Measurements from ENCODE around the gene HOXB1. TPM values are rescaled to one million over a fixed set of nuclear protein-coding genes. Genes with fewer than 3 reads are reported as not detected.

Gene HOXB1
- not detected for total RNA-seq
- long read RNA-seq: 0 reads

DNA sequence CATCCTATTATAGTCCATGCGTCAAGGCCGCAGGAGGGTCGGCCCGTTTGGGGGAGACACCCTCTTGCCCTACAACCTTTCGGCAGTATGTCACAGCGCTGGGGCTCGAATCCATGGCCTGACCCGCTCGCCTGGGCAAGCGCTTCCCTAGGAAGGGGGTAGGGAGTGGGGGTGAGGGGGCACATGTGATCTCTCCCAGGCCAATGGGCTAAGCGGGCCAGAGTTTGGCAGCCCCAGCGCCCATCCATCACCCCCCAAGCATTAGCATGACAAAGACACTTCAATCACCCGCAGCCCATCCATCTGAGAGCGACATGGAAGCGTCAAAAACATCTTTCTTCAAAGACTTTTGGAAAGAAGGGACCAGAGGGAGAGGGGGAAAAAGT, at the start of gene HOXB1:
Gene HOXB1 (minus strand): TSS at position 125 of the 386 bp plus-strand sequence. CDS start 107 bp downstream, at position 18.
- no peak for DNase-seq (ENCODE audit: low spot score)

DNA sequence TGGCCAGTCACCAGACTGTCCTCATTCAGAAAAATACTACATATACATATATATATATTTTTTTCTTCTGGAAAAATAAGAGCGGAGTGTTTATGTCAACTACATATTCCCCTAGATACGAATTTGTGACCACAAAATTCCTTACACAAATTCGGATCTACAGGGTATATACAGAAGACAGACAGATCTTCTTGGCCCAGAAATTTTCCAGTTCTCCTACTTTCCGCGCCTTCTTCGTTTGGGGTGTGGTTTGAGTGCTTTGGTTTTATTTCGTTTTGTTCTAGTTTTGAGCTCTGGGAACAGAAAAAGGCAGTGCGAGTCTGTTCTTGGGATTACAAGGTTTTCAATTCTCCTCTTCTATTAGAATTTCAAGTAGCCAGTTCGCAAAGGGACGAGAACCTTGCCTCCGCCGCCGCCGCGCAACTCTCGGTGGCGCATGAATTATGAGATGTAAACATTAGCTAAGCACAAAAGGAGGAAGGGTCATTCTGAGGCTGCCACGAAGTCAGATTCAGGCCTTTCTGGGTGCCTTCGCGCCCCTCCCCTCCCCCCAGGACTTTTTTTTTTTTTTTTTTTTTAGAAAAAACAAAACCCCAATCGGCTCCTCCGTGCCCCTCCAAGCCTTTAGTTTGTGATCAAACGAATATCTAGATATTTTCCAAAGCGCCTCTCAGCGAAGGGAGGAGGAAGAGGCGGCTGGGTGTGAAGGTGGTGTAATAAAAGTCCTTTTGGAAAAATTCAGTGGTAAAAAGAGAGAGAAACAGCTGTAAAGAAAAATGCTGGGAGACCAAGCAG, 49.1 kb upstream of the HOXB1 start:
- DNase-seq (ENCODE audit: low spot score): no peak

DNA sequence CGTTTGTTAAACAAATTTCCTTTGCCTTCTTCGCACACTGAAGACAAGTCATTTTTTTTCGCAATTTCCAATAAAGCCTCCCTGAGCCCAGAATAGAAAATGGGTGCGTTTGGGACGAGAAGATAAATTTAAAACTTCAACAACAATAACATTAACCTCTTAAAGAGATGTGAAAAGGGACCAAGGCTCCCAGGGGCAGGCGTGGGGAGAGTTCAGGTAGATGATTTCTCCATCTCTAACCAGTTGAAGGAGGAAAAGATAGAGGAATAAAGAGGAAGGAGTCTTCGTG, 48.6 kb upstream of the HOXB1 start:
- no peak for DNase-seq (ENCODE audit: low spot score)

DNA sequence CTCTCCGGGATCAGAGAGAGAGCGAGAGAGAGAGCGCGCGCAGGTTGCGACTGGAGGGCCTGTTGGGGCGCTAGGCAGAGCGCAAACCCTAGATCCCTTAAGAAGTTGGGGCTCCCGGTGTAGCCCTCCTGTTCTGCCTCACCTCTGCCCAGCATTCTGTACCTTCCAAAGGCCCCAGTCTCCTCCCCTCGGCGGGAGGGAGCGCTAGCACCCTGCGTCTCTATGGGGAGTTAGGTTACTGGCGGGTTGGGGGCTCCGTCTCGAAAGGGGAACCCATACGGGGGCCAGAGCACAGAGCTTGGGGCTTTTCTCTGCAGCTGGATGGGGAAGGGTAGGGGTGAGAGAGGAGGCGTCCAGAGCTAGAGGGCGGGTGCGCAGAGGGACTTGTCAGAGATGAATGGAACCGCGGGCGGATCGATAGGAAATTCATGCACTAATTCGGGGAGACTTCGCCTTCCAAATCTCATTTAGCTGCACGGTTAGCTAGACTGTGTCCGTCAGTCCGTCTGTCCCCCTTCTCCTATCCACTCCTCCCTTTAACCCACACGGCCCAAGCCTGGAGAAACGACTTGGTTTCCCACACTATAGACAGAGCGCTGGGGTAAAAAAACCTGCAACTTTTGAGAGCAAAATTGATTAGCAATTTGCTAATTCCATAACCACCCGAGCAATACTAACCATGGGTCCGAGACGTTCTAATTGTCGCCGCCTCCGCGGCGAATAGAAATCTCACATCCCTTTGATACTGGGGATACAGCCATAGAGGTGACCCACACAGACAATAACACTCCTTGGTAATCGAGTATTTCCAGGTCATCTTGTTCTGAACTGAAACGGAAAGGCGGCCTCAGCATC, 48.0 kb upstream of the HOXB1 start:
- DNase-seq (ENCODE audit: low spot score): no peak

DNA sequence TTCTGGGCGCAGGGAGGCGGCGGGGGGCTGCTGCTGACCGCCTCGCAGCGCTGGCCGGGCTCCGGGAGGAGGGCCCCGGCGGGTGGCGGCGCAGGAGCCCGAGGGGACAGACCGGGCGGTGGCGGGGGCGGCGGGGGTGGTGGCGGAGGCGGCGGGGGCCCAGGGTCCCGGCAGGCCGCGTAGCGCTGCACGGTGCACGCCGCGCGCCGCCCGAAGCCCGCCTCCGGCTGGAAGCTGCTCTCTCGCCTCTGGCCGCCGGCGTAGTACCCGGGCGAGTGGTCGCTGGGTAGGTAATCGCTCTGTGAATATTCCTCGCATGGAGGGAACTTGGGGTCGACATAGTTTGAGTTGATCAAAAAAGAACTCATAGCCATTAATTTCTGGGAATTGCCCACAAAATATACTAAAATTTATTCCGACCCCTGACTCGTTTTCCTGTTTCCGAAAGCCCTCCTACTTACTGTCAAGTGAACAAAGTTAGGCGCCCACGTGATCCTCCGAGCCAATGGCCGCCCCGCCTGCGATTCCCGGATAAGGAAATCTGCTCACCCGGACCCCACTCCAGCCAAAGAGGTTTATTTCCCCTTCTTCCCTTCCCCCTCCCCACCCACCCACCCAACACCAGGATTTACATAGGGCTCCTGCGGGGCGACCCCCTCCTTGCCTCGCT, 47.3 kb upstream of the HOXB1 start, which contains the start of gene HOXB4:
Gene HOXB4 (minus strand): TSS at position 405 of the 670 bp plus-strand sequence. CDS start 31 bp downstream, at position 374.
- DNase-seq (ENCODE audit: low spot score): no peak

DNA sequence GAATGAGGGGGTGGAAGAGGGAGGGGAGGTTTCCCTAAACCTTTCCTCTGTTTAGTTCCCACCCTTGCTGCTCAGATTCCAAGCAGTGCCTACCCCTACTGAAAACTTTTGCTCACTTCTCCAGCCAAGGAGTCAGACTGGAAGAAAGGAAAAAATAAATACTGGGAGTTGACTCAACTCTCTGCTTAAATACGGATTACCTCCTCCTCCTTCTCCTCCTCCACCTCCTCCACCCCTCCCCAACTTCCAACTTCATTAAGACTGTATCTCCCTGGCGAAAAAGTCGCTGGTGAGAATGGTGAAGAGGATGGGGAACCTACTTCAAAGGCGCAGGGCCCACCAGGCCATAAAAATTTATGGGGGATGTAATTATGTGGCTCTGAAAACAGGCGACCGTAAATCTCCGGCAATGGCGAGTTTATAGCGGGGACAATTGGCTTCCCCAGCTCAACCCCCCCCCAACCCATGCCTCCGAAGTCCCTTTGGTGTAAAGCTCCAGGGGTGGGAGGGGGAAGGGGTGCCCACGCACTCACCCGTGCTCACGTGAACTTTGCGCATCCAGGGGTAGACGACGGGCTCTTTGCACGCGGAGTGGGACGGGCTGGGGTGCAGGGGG, 46.6 kb upstream of the HOXB1 start:
- no peak for DNase-seq (ENCODE audit: low spot score)

DNA sequence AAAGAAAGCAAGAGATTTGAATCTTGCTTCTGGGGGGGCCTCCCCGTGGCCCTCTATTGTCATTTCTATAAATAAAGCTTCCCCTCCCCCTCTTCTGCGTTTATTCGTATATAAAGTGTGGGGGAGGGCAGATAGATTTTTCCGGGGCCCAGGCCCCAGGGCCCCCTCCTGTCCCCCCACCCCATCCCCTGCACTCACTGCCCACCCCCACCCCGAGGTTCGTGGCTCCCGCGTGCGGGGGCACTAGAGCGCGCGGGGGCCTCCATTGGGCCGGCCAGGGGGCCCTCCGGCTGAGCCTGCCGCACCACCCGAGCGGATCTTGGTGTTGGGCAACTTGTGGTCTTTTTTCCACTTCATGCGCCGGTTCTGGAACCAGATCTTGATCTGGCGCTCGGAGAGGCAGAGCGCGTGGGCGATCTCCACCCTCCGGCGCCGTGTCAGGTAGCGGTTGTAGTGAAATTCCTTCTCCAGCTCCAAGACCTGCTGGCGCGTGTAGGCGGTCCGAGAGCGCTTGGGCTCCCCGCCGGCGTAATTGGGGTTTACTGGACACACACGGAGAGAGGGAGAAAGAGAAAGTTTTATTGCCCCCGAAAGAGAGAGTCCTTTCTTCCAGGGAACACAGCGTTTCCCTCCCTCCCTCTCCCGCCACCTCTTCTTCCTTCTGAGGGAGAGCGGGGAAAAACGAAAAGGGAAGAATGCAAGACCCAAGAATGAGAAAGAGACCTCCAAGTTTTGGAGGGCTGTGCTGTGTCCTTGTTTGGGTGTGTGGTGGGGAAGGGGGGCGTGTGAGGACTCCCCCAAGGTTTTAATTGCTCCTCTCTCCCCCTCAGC, 45.9 kb upstream of the HOXB1 start:
- no peak for DNase-seq (ENCODE audit: low spot score)

DNA sequence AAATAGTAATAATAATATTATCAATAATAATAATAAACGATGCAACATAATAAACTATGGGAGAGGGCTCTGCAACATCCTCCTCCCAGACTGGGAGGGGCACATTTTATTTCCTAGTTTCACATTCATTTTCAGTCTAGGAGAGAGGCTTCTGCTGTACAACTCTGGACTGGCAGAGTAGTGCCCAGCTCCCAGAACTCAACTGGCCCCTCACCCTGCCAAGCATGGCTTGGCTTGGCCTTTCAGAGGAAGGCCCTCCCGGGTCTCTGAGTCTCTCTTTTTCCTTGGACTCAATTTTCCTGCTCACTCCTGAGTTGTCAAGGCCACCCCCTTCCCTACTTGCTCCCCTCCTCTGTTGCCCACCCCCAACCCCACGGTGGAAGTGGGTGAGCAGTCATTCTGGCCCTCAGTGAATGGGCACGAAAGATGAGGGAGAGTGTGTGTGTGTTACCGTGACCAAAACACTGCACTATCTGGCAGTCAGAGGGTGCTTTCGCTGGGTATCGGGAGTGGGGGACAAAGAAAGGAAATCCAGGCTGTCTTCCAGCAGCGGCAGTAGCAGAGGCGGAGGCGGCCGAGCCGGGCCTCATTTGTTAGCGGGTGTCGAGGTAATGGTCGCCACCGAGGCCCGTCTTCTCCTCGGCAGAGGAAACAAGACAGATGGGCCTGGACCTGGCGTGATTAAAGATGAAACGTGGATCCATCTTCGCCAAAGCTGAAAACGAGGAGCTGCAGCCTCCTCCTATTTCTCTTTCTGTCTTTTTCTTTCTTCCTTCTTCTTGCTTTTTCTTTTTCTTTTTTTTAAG, 45.1 kb upstream of the HOXB1 start:
- DNase-seq (ENCODE audit: low spot score): no peak

DNA sequence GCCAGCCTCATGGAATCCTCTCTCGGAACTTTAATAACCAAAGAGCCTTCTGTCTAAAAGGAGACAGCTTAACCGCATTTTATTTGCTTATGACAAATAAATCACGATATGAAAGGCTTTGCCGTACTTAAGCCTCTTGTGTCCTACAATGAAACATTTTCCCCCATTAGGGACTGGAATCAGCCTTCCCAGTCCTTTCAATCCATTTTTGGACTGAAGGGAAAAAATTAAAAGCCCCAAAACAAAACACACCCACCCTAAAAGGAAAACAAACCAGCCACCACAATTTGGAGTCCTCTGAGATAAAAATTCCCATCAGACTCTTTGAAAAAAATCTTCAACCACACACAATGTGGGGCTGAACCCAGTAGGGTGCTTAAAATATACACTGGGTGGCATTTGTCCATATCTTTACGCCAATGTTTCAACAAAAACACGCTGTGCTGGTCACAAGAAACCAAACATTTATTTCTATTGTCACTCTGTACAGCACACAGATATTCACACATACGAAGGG, 44.3 kb upstream of the HOXB1 start:
- DNase-seq (ENCODE audit: low spot score): no peak

DNA sequence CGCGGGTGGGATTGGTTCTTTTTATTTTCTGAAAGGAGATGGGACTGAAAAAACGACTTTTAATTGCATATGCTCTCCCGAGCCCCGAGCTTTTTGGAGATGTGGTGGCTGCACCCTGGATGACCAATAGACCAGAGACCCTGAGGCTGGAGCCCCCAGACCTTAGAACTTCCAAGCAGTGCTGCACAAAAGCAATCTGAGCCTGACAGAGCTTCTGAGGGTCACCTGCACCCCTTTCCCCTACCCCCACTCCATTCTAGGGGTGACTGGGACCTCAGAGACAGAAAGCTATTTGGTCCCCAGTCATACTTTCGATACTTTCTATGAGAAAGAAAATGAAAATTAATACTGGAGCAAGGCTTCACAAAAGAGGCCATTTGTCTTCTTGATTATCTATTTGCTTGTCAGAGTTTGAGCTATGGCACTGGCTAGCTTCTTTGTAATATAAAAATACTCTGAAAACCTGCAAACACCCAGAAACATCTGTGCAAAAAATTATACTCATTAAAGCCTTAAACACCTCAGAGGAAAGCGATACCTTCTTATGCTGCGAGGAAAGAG, 43.8 kb upstream of the HOXB1 start:
- DNase-seq (ENCODE audit: low spot score): no peak

DNA sequence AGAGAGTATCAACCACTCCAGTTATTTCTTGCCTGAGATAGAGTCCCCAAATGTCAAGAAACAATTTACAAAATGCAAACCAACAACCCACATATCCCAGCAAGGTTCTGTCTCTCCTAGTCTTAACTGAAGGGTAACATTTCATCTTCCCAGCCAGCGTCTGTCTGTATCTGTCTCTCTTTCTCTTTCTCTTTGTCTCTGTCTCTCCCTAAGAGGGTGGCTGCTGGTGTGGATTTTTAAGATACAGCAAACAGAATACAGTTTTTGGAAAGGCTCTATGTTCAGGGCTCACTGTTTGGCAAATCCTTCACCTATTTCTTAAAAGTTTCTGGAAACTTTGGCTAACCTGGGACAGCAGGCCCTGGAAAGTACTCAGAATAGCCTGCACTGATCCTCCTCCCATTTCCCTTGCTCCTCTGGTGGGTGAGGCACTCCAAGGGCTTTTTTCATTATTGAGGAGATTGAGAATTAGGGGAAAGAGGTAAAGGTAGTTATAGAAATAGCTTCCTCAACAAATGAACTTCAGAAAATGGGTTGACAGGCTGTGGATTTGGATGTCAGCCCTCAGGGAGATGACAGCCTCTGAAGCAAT, 41.1 kb upstream of the HOXB1 start:
- DNase-seq (ENCODE audit: low spot score): no peak

DNA sequence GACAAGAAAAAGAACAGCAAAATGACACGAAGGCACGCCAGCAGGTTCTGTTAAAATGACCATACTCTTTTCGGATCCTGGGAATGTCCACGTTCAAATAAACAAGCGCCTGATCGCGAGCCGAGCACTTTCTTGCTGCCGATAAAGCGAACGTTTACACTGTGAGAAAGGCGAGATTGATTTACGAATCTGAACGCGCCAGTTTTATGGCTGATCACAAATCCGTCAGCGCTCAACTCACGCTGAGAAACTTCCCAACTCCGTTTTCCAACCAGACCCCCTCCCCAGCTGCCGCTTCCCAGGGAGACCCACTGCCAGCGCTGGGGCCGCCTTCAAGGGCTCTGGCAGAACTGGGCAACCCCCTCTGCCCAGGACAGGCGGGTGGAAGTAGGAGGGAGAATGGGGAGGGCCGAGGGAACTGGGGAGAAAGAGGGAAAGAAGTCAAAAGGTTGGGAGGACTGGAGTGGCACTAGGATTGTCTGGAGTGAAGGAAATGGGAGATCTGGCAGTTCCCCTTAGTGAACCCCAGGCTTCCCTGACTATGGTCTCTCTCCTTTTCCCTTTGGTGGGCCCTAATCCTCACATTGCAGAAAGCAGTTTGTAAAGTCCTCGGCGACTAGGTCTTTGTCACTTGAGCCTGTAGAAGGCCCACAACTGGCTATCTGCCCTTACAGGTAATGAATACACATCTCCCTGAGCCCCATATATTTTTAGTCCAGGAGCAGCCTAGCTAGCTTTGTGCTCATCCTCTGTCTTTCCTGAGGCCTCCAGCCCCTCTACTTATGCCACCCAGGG, 40.4 kb upstream of the HOXB1 start:
- DNase-seq (ENCODE audit: low spot score): no peak

DNA sequence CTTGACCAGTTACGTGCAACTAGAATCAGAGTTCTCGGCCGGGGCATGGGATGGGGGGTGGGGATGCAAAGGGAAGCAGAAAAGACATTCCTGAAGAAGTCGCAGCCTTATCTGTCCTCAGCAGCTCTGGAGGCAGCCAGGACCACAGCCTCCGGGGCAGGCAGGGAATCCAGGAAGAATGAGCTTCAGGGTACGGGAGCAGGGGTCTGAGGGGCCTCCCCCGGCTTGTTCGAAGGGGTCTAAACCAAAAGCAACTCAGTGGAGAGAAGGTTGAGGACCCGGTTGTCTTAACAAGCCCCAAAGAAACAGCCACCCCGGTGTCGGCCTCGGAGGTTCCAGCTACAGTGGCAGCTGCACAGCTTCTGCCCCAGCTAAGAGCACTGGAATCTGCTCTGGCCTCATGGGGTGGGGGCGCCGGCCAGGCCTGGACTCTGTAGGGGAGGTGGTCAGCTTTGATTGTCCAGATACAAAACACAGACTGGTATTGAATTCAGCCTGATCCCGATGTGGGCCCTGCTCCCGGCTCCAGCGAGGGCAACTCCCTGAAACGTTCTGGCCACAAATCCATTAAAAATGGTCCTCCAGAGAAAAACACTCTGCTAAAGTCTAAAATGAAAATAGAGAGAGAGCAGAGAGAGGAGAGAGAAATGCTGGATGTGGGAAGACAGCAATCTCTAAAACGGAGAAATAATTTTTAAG, 39.7 kb upstream of the HOXB1 start:
- no peak for DNase-seq (ENCODE audit: low spot score)

DNA sequence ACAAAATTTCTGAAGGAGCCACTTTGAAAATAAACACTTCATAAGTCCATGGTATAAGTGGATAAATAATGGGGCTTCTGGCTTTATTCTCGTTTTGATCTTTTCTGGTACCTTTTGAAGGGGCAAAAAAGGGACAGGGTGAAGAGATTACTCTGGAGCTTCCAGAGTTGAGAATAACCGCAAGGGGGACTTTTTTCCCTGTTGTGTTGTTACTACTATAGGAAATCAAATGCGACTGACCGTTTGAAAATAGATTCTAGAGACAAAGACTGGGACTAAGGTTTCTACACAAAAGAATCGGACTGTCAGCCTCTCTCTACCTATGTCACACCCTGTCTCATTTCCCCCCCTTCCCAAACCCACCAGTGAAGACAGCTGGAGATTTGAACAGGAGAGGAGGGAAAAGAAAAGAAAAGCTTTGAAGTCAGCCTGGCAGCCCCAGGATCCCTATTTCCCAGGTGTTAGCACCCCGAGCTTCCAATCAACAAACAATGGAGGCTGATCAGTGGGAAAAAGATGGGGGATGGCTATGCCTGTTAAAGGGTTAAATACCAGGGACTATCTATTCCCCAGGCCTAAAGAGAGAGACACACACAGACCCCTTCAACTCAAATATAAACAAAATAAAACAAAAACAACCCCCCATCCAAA, 39.0 kb upstream of the HOXB1 start:
- no peak for DNase-seq (ENCODE audit: low spot score)

DNA sequence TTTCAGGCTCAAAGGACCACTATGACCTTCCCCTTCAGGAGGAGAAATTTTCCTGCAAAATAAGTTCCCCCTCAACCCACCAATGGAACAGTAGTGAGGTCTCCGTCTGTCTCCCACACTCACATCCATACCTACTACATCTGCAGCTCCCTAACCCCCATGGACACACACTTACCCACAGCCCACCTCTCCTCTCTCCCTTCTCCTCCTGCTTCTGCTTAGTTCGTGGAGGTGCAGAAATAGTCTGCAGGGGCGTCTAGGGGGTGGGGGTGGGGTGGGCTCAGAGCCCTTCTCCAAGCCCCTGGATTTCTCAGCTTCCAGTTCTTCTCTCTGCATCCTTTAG, 38.4 kb upstream of the HOXB1 start:
- no peak for DNase-seq (ENCODE audit: low spot score)

DNA sequence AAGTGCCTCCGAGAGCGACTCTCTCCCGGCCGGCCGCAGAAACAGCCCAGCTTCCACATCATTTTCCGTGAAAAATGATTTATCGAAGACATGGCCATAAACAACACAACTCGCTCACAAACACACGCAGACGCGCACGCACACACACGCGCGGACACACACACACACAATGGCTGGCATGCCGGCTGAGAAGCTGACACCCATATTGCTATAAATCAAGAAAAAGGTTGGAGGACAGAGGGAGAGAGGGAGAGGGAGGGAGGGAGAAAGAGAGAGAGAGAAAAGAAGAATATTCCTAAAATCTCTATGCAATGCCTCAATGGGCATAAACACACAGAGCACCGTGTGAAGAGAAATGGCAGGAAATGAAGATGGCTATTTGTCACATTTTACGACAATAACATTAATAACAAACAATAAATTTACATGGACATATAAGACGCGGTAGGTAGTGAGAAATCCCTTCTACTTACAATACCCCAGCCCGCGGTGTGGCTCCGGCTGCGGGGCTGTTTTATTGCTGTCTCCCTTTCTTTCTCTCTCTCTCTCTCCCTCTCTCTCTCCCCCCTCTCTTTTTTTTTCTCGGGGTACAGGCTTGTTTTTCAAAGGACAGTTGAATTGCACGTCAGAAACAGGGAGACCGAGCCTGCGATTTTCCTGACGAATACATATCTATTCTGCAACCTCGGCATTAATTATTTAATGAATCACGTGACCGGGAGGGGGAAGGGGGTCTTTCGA, 37.9 kb upstream of the HOXB1 start:
- DNase-seq (ENCODE audit: low spot score): no peak

Data from mesenteric fat pad (tissue), 1 donor.